AG09319 (cell line): Measurements from ENCODE around the gene CDH4.

Source experiments
- DNase-seq: peaks from one replicate; pipeline ENCODE4 v3.0.0-alpha.2; 2010; ENCODE audit warnings: low read depth; ENCODE audit errors: extremely low read depth
- CTCF ChIP-seq: IDR thresholded peaks from 2 replicates; pipeline ENCODE4 v1.5.1; 2011; ENCODE audit warnings: low read depth, mild to moderate bottlenecking, inconsistent platforms, low read length, moderate library complexity

The CDH4 gene

GRCh38 chr20:61866165-61866564 is 614.1 kb downstream of the CDH4 start:
- TF ChIP-seq CTCF, result no peak
- DNase-seq, result no peak

- no peak for DNase-seq
- no peak for TF ChIP-seq CTCF
Observed at GRCh38 chr20:61868006-61868405, 615.9 kb downstream of the CDH4 start.

- DNase-seq, result no peak
Observed at GRCh38 chr20:61868466-61869090, 616.5 kb downstream of the CDH4 start.

GRCh38 chr20:61869750-61870507 is 617.9 kb downstream of the CDH4 start:
- DNase-seq, result no peak
- no peak for TF ChIP-seq CTCF

More at GRCh38 chr20:61868466-61869090, 616.5 kb downstream of the CDH4 start:
- no peak for TF ChIP-seq CTCF

- TF ChIP-seq CTCF, result no peak
- DNase-seq, result no peak
Observed at GRCh38 chr20:61871160-61871559, 619.1 kb downstream of the CDH4 start.

- no peak for TF ChIP-seq CTCF
- no peak for DNase-seq
Observed at GRCh38 chr20:61871913-61872312, 619.9 kb downstream of the CDH4 start.

GRCh38 chr20:61872371-61872900 is 620.4 kb downstream of the CDH4 start:
- TF ChIP-seq CTCF, result no peak
- no peak for DNase-seq
